ENCODE results near the gene PAFAH2. TPM values are rescaled to one million over a fixed set of nuclear protein-coding genes. Genes with fewer than 3 reads are reported as not detected.

Gene PAFAH2
- total RNA-seq, 1 experiment from 2014 or later = 6.7 TPM

DNA sequence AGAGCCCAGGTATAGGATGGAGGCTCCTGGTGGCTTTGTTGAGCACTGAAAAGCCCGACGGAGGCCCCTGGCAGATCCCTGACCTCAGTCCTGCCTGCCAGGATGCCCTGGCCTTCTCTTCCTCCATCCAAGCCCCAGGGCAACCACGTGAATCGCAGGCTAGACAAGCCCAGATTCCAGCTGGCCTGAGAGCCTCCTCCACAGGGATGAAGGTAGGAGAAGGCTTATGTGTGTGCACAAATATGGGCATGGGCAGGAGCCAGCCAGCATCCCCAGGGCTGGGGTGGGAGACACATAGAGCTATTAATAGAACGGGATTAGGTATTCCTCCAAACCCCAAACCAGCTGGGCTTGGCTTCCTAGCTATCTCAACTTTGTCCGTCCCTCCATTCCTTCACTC lies 19.7 kb upstream of the PAFAH2 start:
- intact Hi-C loops (cut with micrococcal nuclease; ENCODE audit: unreplicated experiment) = no loop called here
- Histone ChIP-seq H3K9me3 (ENCODE audit: low read depth, low read length, poor library complexity, severe bottlenecking) (no peaks in the 10 kb centered on the region), H3K27me3 (replicated peaks; ENCODE audit: insufficient read depth, low read depth, low read length, poor library complexity) (no peaks in the 10 kb centered on the region), H3K36me3 (ENCODE audit: insufficient read depth, low read length, poor library complexity, severe bottlenecking) (no peaks in the 10 kb centered on the region), H3K4me1 (ENCODE audit: insufficient read depth, low read length, poor library complexity, severe bottlenecking) (no peaks in the 10 kb centered on the region), H3K27ac (ENCODE audit: low read depth, low read length, poor library complexity, severe bottlenecking) (no peak overlapping the region), H3K4me3 (ENCODE audit: low read depth, low read length, poor library complexity, severe bottlenecking) (no peak overlapping the region)
- ChIA-PET CTCF (no interaction called here), POLR2A (ENCODE audit: low non-redundant PET) (no interaction called here)
- no peak for DNase-seq (ENCODE audit: low spot score)
- no TSS peak for BruUV-seq (replicated peaks)
- no peak for TF ChIP-seq EZH2 (IDR thresholded peaks at IDR 0.05; ENCODE audit: borderline replicate concordance, low read depth, low read length, poor library complexity, severe bottlenecking)
- TF ChIP-seq, protein P1, sequence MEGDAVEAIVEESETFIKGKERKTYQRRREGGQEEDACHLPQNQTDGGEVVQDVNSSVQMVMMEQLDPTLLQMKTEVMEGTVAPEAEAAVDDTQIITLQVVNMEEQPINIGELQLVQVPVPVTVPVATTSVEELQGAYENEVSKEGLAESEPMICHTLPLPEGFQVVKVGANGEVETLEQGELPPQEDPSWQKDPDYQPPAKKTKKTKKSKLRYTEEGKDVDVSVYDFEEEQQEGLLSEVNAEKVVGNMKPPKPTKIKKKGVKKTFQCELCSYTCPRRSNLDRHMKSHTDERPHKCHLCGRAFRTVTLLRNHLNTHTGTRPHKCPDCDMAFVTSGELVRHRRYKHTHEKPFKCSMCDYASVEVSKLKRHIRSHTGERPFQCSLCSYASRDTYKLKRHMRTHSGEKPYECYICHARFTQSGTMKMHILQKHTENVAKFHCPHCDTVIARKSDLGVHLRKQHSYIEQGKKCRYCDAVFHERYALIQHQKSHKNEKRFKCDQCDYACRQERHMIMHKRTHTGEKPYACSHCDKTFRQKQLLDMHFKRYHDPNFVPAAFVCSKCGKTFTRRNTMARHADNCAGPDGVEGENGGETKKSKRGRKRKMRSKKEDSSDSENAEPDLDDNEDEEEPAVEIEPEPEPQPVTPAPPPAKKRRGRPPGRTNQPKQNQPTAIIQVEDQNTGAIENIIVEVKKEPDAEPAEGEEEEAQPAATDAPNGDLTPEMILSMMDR (conservative IDR thresholded peaks at IDR 0.05; ENCODE audit: low read depth, low read length) = no peak

DNA sequence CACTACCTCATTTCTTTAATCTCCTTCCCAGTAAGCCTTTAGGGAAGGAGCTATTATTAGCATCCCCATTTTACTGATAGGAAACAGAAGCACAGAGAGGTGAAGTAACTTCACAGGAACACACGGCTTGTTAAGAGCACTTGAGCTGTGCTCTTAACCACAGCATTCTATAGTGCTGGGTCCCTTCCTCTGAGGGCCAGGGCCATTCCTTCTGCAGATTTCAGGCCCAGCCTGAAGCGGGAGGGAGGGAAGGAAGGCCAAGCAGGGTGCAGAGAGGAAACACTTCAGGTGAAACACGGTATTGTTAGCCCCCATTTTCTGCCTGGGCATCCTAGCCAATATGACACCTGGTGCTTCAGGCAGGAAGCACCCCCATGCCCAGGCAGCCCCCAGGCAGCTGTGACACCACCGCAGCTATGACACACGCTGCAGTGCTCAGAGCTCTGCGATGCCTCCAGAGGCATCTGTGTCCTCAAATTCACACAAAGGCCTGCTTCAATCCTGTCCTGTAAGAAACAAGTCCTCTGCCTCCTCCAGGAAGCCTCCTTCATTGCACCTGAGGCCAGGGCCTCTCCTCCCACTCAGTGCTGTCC lies 19.2 kb upstream of the PAFAH2 start:
- Histone ChIP-seq H3K27ac (ENCODE audit: low read depth, low read length, poor library complexity, severe bottlenecking) (no peak overlapping the region), H3K9me3 (ENCODE audit: low read depth, low read length, poor library complexity, severe bottlenecking) (no peaks in the 10 kb centered on the region), H3K36me3 (ENCODE audit: insufficient read depth, low read length, poor library complexity, severe bottlenecking) (no peaks in the 10 kb centered on the region), H3K27me3 (replicated peaks; ENCODE audit: insufficient read depth, low read depth, low read length, poor library complexity) (no peaks in the 10 kb centered on the region), H3K4me3 (ENCODE audit: low read depth, low read length, poor library complexity, severe bottlenecking) (no peak overlapping the region), H3K4me1 (ENCODE audit: insufficient read depth, low read length, poor library complexity, severe bottlenecking) (no peaks in the 10 kb centered on the region)
- TF ChIP-seq, protein P1 (conservative IDR thresholded peaks at IDR 0.05; ENCODE audit: low read depth, low read length) = no peak
- no peak for TF ChIP-seq EZH2 (IDR thresholded peaks at IDR 0.05; ENCODE audit: borderline replicate concordance, low read depth, low read length, poor library complexity, severe bottlenecking)
- DNase-seq (ENCODE audit: low spot score) = no peak
- BruUV-seq (replicated peaks) = no TSS peak
- ChIA-PET POLR2A (ENCODE audit: low non-redundant PET) (no interaction called here), CTCF (no interaction called here)
- intact Hi-C loops (cut with micrococcal nuclease; ENCODE audit: unreplicated experiment) = no loop called here

DNA sequence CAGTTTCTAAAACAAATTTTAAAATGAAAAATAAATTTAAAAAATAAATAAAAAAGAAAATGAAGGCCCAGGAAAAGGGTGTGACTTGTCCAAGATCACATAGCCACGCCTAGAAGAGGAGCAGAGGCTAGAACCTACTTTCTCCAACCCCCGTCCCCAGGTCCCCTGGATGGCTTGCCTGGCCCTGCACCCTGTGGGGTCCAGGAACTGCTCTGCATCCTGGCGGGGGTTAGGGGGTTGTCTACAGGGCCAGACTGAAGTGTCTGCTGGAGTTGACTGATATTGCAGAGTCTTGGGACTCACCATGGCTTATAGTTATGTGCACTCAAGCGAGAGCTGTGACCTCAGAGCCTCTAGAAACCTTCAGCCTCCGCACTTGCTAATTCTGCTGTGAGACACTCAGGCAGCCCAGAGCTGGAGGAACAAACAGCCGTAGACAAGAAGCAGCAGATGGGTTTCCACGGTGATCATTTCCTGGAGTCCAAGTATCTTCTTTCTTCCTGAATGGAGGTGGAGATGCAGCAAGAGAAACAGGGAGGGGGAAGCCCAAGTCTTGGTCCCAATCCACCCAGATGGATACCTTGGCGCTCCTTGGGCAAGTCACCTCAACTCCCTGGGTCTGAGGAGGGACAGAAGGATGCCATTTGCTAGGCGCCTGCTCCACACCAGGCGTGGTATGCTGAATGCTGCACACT lies 18.5 kb upstream of the PAFAH2 start:
- ChIA-PET CTCF (no interaction called here), POLR2A (ENCODE audit: low non-redundant PET) (no interaction called here)
- Histone ChIP-seq H3K9me3 (ENCODE audit: low read depth, low read length, poor library complexity, severe bottlenecking) (no peaks in the 10 kb centered on the region), H3K4me1 (ENCODE audit: insufficient read depth, low read length, poor library complexity, severe bottlenecking) (no peaks in the 10 kb centered on the region), H3K36me3 (ENCODE audit: insufficient read depth, low read length, poor library complexity, severe bottlenecking) (no peaks in the 10 kb centered on the region), H3K27ac (ENCODE audit: low read depth, low read length, poor library complexity, severe bottlenecking) (no peak overlapping the region), H3K27me3 (replicated peaks; ENCODE audit: insufficient read depth, low read depth, low read length, poor library complexity) (no peaks in the 10 kb centered on the region), H3K4me3 (ENCODE audit: low read depth, low read length, poor library complexity, severe bottlenecking) (no peak overlapping the region)
- intact Hi-C loops (cut with micrococcal nuclease; ENCODE audit: unreplicated experiment) = no loop called here
- no peak for TF ChIP-seq EZH2 (IDR thresholded peaks at IDR 0.05; ENCODE audit: borderline replicate concordance, low read depth, low read length, poor library complexity, severe bottlenecking)
- TF ChIP-seq, protein P1 (conservative IDR thresholded peaks at IDR 0.05; ENCODE audit: low read depth, low read length) = no peak
- no peak for DNase-seq (ENCODE audit: low spot score)
- BruUV-seq (replicated peaks) = no TSS peak

All from A673 (cell line).